Measurements from ENCODE around the gene INTS15. TPM values are rescaled to one million over a fixed set of nuclear protein-coding genes. Genes with fewer than 3 reads are reported as not detected.

Gene INTS15
- total RNA-seq = 7.1 and 8.1 TPM in 2 replicates

DNA sequence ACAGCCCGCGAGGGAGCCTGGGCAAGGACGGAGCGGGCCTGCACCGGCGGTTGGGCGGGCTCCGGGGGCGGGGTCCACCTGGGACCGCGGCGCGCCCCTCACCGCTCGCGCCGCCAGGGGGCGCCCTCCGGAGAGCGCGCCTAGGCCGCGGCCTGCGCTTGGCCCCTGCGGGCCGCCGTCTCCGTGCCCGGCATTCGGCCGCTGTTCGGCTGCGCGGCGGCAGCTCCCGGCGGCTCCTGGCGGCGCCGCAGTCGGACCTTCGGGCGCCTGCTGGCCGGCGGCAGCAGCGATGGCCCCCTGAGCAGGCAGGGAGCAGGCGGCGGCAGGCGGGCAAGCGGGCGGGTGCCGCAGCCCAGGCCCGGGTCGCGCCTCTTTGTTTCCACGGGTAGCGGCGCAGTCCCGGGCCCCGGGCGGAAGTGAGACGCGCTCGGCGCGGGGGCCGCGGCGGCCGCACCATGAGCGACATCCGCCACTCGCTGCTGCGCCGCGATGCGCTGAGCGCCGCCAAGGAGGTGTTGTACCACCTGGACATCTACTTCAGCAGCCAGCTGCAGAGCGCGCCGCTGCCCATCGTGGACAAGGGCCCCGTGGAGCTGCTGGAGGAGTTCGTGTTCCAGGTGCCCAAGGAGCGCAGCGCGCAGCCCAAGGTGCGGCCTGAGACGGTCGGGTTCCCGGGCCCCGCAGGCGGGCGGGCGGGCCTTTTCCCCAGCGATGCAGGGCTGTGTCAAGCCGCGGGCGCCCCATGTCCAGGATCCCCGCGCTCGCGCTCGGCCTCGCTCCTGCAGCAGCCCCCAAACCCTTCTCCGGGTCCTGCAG lies at the start of gene INTS15:
Gene INTS15 (plus strand): TSS at position 193 of the 816 bp plus-strand sequence. CDS start 263 bp downstream, at position 456.

DNA sequence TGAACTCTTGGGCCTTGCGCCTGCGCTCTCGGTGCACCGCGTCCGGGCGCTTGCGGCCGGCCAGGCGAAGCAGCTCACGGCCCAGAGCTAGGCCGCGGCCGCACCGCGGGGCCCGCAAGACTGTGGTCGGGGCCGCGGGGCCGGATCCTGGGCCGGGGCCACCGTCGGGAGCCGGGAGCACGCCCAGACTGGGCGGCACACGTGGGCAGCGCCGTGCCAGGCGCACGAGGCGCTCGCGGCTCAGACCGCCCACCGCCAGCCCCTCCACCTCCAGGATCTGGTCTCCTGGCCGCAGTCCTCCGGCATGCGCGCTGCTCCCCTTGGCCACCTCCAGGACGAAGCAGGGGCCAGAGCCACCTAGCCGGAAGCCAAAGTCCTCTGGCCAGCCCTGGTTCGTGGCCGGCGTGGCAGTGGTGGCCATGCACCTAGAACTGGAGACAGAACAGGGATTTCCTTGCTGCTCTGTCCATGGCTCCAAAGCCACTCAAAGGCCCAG lies 38.8 kb upstream of the INTS15 start, which contains the start of gene GRID2IP:
Gene GRID2IP (minus strand): TSS at position 446 of the 496 bp plus-strand sequence. CDS start 25 bp downstream, at position 421.

DNA sequence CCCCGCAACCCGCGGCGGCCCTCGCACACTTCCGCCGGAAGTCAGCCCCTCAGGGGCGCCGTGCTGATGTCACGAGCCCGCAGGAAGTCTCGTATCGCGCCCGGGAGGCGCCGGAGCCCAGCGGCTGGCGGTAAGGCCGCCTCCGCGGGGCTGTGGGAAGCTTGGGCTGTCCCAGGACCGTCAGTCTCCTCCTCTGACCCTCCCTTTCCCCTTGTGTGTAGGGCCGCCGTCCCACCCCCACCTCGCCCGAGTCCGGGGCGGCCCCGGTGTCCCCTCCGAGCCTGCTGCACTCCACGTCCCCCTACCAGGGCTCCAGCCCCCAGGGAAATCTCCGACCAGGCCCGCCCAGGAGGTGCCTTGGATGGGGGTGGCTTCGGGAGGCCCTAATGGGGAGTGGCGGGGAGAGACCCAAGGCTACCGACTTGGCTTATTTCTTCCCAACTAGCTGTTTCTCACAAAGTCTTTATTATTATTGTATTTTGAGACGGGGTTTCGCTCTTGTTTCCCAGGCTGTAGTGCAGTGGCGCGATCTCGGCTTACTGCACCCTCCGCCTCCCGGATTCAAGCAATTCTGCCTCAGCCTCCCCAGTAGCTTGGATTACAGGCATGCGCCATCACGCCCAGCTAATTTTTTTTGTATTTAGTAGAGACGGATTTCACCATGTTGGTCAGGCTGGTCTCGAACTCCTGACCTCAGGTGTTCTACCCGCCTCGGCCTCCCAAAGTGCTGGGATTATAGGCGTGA lies 12.3 kb upstream of the INTS15 start, which contains the start of gene ZDHHC4:
Gene ZDHHC4 (plus strand): TSS at position 86 of the 745 bp plus-strand sequence. CDS start 3,108 bp downstream, outside the sequence.

DNA sequence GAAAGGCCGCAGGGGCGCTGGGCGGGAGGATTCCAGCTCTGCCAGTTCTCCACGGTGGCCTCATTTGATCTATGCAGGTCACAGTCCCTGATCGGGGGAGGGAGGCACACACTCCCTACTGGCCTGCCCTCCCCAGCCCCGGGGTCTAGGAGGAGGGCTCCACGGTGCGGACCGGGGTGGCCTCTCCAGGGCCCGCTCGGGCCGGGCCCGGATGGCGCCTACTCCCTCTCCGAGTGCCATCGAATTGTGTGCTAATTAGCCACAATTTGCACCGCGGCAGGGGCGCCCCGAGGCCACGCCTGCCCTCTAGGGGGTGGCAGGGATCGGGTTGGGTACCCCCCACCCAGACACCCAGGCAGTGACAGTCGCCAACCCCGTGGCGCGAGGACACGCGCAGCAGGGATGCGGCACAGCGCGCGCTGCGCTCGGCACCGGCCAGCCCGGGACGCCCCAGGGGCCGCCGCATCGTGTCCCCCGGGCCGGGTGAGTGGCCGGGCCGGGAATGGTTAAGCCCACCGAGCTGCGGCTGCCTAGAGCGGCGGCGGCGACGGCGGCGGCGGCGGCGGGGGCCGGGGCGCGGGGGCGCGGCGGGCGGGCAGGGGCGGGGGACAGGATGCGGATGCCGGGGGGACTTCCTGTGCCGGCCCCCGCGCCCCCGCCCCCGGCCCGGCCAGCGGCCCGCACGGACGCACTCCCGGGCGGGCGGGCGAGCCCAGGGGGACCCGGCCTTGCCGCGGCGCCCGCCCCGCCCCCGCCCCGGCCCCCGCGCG lies 25.3 kb downstream of the INTS15 start, which contains the start of gene ZNF853:
Gene ZNF853 (plus strand): TSS at position 658 of the 770 bp plus-strand sequence. CDS start 565 bp downstream, outside the sequence.

DNA sequence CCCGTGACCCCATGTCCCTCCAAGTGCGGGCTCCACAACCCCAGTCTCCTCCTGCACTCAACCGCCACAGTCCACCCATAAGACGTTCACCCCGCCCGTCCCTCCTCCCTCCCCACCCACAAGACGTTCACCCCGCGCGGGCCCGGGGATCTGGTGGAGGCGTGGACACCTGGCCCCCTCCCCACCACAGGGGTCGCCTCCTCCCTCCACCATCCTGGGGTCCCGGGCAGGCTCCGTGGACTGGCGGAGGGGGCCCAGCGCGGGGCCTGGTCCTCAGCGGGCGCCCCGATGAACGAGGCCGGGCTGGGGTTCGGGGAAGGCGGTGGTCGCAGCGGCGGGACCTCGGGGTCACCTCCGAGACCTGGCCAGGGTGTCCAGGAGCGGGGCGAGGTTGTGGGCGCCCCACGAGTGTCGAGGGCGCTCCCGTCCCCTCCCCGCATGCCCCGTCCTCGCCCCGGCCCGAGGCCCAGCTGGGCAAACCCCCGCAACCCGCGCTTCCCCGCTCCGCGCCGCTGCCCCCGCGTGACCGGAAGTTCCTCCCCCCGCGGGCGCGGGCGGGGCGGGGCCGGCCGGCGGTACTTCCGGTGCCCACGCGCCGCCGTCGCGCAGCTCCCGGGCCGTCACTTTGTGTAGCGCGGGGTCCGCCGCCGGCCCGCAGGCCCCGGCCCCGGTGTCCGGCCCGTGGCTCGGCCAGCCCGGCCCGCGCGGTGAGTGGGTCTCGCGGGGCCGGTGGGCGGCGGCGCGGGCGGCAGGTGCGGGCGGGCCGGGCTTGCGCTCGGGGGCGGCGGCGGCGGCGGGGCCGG lies 47.1 kb downstream of the INTS15 start, which contains the start of gene ZNF316:
Gene ZNF316 (plus strand): TSS at position 578 of the 803 bp plus-strand sequence. CDS start 5,092 bp downstream, outside the sequence.

Other genes with a start within 250 kb of the INTS15 start
- 15.5 and 32.5 TPM in 2 replicates for gene FAM220A, start 241.1 kb upstream of the INTS15 start, total RNA-seq
- 81.0 and 87.0 TPM in 2 replicates for gene RAC1, start 215.5 kb upstream of the INTS15 start, total RNA-seq
- 18.6 and 20.7 TPM in 2 replicates for gene DAGLB, start 142.1 kb upstream of the INTS15 start, total RNA-seq
- gene KDELR2, start 105.9 kb upstream of the INTS15 start, total RNA-seq = 219 and 221 TPM in 2 replicates
- not detected in 2 replicates for gene GRID2IP, start 38.6 kb upstream of the INTS15 start, total RNA-seq
- gene ZDHHC4, start 12.6 kb upstream of the INTS15 start, total RNA-seq = 43.9 and 66.6 TPM in 2 replicates
- gene ZNF853, start 25.6 kb downstream of the INTS15 start, total RNA-seq = 1.2 and 3.9 TPM in 2 replicates
- gene ZNF316, start 47.3 kb downstream of the INTS15 start, total RNA-seq = 19.5 and 21.4 TPM in 2 replicates
- 17.0 and 20.7 TPM in 2 replicates for gene ZNF12, start 116.9 kb downstream of the INTS15 start, total RNA-seq
- gene RSPH10B2, start 164.1 kb downstream of the INTS15 start, total RNA-seq = 0.37 TPM in 1 of 2 replicates, not detected in the other
- 52.2 and 56.8 TPM in 2 replicates for gene CCZ1B, start 236.3 kb downstream of the INTS15 start, total RNA-seq